NK-92 treated with Interleukin-12 subunit alpha and Interleukin-12 subunit beta, amount 100 ng/mL, for 24 hours (cell line): ENCODE data around the gene SLC5A9.
A peak's percentile ranks its signal among the peaks of the same experiment; 100 is the strongest.
"Not testable (repeated sequence)": the region's sequence is repeated elsewhere in the genome, so short reads cannot be mapped to it uniquely, and the experiment has no call there.

Experiments
- DNase-seq: peaks from one replicate; lab custom pipeline; 2025; lab: John Stamatoyannopoulos, UW

SLC5A9 gene

DNA sequence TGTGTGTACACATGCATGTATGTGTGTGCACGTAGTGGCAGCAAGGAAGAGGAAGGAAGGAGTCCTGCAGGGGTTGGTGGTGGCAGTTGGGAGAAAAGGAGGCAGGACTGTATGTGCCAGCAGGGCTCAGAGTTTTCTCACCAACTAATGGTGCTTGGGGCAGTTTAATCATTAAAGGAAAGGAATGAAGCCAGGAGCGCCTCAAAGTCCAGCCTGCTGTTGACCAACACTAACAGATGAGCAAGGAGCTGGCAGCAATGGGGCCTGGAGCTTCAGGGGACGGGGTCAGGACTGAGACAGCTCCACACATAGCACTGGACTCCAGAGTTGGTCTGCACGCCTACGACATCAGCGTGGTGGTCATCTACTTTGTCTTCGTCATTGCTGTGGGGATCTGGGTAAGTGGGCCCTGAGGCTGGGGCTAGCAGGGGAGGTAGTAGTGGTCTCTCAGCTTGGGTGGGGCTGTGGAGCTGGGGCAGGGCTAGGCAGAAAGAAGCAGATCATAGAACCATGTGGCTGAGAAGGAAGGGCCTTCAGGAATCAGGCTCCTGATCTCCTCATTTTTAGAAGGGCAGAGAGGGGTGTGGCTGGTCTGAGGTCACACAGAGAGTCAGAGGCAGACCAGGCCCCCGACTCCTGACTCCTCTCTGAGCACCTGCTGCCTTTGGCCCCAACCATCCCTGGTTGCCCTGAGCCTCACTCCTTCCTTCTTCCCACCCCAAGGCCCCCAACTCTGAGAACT, at the start of gene SLC5A9:
SLC5A9 (plus strand) TSS at position 216 of the 742 bp plus-strand sequence; CDS start at position 237, 21 bp downstream.
- no peak for DNase-seq

DNA sequence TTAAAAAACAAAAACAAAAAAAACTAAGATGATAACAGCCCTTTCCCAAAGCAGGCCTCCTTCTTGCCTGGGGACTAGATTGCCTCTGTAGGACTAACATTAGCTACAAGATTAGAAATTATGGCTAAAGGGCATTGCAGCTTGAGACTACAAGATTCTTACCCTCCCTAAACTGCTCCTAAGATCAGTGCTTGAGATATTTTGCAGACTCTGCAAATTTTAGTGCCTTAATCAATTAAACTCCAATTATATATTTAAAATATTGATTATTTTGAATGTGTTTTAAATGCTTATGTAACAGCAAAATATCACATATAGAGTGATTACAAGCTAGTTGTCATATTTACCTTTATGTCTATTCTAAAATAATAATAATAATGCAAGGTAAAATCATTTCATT, 47.4 kb upstream of the SLC5A9 start:
- DNase-seq, result no peak

DNA sequence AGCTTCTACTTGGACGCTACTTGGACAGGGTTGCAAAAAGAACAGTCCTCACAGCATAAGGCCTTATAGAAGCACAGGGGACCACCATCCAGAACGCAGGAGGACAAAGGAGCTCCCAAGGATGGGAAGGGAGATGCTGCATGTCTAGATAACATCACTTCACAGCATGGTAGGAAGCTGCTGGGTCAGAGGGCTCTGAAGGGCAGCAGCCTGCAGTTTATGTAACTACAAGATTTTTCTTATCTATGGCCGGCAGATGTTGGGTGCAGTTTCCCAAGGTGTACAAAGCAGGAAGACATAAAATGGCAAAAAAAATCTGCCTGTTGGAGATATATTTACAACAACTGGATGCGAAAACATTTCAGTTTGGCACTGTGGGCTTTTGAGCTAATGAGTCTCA, 45.3 kb upstream of the SLC5A9 start:
- DNase-seq, result no peak

DNA sequence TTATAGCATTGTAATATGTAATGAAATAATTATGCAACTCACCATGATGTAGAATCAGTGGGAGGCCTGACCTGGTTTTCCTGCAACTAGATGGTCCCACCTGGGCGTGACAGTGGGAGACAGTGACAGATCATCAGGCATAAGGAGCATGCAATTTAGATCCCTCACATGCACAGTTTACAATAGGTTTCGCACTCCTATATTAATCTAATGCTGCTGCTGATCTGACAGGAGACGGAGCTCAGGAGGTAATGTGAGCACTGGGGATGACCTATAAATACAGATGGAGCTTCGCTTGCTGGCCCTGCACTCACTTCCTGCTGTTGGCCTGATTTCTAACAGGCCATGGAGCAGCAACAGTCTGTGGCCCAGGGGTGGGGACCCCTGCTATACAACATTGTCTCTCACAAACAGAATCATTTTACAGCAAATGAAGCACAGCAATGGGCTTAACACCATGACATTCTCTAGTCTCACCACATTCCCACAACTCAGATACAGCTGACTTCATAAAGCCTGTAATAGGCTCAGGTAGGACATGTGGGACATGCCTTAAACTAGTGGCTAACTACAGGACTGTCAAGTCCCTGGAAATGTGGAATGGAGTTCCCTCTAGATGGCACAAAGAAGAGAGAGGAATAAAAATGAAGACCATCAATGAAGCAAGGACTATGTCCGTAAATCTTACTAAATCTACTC, 40.7 kb upstream of the SLC5A9 start:
- DNase-seq, result no peak

DNA sequence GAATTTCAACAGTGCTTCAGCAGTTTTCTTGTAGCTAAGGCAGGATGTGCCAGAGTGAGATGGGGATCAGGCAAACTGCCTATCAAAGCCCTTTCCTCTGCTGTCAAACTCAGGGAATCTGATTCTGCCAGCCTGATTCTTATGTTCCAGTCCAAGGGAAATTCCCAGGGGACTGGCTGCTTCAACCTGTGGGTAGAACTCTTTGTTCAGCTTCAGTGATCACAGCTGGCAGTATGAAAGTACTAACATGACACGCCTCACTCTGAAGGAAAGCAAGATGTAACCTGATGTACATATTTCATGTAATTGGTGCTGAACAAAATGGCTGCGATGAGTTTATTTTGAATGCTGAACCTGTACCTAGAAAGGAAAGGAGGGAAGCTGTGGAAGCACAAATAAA, 40.1 kb upstream of the SLC5A9 start:
- no peak for DNase-seq

DNA sequence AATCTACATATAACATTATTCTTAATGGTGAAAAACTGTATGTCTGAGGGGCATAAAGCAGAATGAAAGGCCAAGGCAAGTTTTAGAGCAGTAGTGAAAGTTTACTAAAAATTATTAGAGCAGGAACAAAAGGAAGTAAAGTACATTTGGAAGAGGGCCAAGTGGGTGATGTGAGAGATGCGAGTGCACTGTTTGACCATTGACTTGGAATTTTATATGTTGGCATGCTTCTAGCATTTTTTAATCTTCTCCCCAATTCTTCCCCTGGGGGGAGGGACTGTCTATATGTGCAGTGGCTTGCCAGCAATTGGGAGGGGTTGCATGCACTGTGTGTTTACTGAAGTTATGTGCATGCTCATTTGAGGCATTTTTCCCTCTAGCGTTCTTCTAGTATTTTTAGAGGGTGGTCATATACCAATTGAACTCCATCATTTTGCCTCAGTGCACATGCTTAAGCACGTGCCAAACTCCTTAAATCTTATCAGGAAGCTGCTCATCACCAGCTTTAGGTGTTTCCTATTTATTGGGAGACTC, 36.1 kb upstream of the SLC5A9 start:
- no peak for DNase-seq

DNA sequence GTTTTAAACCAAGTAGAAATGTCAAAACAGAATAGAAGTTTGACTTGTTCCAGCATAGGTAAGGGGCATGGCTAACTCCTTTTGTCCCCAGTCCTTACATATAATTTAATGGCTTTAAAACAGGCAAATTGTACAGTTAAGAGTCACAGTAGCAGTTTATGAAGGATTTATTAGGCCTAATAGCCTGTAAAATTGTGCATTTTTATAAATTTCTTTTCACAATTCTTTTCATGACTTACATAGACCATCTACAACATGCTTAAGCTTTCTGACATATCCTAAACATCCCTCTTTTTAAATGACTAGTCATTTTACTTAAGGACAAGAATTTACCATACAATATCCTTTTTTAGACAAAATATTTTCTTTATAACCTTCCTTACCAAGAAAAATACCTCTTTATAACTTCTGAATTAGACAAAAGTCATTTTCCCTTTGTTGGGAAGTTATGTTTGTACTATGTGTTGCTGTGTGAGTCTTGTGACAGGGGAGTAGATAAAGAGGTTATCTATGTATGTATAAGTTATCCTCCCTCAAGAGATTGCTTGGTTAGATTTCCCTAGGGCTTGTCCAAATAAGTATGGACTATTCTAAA, 34.5 kb upstream of the SLC5A9 start:
- no peak for DNase-seq

DNA sequence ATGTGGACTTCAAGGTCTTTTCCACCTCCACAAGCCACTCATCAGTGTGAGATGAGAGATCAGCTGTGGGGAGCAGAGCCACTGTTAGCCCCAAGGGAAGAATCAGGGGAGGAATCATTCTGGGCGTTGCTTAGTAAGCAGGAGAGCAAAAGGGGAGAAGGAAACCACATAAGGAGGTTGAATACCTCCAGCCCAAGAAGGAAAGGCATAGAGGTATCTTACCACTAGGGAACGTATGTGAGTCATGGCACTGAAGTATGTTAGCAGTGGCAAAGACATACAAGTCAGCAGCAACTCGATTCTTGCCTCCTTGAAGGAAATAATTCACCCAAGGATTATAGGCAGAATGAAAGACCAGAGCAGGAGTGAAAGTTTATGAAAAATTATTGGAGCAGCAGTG, 31.6 kb upstream of the SLC5A9 start:
- no peak for DNase-seq

DNA sequence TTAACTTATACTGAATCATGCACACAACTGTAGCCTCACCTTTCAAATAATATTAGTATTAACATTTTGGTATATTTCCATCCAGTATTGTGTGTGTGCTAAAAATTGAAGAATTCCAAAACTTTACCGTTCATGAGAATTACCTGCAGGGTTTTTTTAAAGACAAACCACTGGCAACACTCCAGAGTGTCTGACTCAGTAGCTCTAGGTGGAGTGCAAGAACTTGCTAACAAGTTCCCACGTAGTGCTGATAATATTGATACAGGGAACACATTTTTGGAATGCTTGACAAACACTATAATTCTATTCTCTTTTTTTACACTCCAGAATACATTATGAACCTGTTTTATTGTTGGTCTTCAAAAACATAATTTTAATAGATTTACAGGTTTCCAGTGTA, 27.7 kb upstream of the SLC5A9 start:
- no peak for DNase-seq

DNA sequence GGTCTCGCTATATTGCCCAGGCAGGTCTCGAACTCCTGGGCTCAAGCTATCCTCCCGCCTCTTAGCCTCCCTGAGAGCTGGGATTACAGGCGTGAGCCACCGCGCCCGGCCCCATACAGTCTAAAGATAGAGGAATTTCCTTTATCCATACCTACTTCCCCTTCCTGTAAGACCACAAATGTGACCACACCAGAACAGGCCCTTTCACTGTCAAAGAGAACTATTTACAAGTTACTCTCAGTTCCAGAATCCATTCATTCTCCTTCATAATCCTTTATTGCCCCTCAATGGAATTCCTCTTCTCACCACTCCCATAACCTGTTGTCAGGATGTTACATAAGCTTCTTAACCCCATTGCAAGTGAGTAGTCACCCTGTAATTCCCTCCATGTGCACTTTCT, 26.3 kb upstream of the SLC5A9 start:
- no peak for DNase-seq

DNA sequence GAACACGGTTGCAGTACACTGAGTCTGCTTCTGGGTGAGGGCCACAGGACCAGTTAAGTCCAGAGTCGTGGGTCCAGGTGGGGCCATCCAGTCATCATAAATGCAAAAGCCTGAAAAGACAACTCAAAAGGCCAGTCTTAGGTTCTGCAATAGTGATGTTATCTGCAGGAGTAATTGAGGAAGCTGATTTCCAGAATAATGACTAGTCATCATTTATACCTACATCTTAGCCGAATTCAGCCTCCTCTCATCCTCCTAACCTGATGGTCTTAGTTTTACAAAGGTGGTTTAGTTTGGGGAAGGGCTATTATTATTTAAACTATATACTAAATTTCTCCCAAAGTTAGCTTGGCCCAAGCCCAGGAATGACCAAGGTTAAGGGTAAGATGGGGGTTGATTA, 23.5 kb upstream of the SLC5A9 start:
- no peak for DNase-seq

DNA sequence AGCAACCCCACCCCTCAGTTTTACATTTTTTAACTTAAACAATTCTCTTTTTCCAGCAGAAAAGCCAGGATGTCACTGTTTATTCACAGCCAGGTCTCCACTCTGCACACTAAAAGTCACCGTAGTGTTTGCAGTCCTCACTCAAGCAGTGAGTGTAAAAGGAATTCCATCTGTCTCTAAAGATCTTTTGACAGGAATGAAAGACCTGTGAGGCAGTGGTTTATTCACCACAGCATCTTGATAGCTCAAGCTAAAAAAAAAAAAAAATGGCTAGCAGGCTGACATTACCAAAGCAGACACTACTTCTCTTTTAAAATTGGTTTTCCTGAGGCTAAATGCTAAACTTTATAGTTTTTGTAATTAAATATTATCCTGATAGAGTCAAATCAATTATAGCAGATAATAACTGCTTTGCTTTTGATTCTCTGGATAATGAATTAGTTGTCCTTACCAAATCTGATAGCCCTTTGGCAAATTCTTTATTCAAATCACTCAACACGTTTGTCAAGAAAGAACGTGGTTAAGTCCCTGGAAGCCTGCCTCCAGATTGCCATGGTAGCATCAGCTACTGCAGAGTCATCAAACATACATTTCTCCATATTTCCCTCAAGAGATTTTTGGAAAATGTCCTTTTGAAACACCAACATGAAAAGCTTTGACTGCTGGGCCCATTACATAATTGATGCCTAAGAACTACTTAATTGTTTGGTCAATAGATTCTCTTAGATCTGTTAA, 22.2 kb upstream of the SLC5A9 start:
- DNase-seq, result no peak

DNA sequence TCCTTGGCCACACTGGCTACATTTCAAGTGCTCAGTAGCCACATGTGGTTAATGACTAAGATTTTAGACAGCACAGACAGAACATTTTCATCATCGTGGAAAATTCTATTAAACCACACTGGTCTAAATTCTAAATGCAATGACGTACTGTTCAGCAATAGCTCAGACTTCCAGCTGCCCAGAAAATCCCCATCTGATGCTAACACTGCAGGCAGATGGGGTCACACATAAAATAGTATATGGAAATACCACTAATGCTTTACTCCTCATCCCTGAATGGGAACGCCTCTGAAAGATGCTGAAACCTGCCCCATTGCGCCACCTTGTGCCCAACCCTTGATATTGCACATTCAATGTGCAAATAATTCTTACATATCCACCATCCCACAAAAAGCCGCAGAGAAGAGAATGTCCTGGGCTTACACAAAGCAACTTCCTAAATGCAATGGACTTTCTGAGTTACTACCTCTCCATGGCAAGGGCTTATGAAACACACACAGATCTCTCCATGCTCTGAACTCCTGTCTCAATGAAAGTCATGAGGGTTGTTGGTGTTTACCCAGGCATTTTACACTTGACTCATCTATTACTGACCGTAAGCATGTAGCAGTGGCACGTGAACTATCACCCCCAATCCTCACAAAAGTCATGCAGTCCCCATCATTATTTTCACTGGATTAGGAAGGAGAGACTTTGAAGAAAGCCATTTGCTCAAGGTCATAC, 20.3 kb upstream of the SLC5A9 start:
- peak; percentile 73 for DNase-seq

DNA sequence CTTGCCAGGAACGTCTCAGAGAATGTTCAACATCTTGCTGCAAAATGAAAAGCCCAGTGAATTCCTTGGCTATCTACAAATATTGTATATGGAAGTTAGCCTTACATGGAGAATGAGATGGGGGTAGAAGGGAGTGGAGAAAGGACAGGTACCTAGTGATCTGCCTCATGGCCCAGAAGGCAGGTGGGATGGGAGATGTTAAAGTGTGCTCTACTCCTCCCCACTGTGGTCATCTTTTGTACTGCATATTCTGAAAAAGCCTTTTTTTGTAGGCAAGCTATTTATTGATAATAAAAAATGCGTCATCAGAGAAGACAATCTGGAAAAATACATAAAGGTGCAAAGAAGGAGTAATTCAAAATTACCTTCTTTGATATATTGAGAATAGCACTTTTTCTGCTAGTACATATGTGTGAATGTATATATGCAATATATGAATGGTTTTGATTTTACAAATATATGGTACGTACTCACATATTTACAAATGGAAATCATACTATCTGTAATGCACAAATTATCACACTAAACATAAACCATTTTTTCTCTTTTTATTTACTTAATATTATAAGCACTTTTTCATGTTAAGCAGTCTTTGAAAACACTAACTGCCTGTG, 19.1 kb upstream of the SLC5A9 start:
- no peak for DNase-seq

DNA sequence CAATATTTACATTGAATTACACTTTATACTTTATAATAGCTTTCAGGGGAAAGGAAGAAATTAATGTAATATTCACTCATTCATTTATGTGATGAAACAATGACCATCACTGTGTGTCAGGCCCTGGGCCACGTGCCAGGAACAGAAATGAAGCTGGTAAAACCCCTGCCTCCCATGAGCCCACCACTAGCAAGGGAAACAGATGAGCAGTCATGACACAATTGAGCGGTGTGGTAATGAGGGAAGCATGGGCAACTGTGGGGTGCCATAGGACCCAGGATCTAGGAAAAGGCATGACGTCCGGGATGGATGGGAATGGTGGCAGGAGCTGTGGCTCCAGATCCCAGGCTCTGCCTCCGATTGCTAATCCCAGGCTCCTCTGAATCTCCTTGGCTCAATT, 17.0 kb upstream of the SLC5A9 start:
- no peak for DNase-seq

DNA sequence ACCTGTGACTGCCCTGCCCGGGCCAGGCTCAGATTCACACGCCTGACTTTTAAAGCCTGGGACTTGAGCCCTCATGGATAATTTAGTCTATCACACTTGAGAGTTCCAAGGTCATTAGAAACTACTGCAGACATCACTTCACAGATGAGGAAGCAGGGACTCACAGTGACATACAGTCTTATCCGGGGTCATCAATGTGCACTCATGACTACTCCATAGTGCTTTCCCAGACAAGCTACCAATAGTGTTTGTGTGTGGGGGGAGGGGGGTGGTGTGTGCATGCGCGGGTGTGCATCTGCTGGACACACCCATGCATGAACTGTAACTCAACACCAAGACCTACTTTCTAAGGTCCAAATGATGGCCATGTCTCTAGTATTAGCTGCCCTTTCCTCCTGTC, 16.1 kb upstream of the SLC5A9 start:
- DNase-seq, result no peak

DNA sequence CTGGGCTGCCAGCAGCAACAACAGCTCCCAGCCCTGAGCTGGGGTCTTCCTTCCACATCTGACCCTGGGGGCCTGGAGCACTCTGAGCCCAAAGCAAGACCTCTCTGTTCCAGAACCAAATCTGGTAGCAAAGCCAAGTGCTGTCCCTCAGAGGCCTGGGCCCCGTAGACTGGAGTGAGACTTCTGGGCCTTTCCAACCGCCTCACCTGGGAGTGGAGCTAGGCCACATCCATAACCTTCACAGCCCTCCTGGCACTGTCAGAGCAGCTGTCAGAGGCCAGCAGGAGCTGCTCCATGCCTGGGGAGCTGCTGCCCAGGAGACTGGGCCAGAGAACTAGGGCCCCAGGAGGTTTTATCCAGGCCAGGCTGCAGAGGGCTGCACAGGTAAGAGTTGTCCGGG, 15.4 kb upstream of the SLC5A9 start:
- DNase-seq, result no peak

DNA sequence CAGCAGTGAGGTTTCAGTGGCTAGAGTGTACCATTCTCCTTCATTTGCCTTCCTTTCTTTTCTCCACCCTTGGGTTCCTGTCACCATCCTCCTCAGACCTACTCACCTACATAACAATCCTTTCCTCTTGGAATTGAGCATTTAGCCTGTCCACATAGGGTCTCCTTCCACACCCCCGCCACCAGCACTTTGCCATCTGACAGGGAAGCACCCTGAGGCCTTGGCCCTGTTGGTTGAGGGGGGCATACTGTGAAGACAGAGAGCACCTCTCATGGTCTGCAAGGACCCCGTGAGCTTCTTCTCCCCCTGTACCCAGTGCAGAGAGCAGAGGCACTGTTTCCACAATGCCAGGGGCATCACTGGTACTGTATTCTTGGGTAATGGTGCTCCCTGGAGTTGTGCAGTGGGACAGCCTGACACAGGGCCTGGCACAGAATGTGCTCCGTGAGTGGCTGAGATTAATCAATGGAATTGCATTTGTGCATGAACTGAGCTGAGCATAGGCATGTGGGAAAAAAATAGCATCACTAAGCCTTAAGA, 14.9 kb upstream of the SLC5A9 start:
- no peak for DNase-seq

DNA sequence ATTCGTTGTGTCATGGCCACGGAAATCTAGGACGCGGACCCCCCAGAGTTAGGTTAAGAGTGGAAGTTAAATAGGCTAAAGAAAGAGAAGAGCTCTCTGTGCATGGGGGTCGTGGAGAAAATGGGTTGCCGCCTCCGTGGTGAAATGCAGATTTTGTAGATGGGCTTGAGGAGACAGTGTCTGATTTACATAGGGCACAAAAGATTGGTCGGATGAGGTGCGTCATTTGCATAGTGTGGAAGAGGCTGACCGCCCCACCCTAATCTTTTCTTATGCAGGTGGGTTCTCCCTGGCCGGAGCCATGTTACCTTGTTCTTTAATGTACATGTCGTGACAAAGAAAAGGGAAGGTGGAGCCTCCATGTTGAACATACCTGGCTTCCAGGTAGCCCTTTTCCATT, 14.3 kb upstream of the SLC5A9 start:
- no peak for DNase-seq

DNA sequence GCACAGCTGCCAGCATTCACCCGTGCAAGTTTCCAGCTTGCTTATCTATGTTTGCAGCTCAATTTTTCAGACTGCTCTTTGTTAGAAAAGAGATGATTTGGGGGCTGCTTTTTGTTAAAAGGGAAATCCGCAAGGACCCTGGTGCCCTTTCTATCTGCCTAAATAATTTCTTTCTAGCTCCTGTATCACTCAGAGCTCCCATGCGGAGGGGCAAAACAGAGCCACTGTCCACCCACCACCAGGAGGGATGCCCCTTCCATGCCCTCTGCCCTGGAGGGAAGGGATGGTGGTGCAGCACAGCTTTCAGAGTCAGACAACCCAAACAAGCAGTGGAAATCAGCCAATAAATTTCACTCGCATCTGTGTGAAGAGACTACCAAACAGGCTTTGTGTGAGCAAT, 13.9 kb upstream of the SLC5A9 start:
- DNase-seq, result no peak

DNA sequence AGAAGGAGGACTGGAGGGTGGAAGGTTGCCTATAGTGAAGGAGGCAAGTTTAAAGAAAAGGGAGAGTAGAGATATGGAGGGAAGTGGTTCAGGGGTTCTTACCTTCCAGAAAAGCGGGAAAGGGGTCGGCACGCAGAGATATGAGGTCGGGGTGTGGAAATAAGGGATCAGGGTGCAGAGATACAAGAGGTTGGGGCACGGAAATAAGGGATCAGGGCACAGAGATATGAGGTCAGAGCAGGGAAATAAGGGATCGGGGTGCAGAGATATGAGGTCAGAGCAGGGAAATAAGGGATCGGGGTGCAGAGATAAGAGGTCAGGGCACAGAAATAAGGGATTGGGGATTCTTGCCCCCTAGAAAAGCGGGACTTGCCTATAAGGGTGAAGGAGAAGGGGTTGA, 9.1 kb upstream of the SLC5A9 start:
- DNase-seq, result not testable (repeated sequence)
